ENCODE results near the gene PCP4. TPM values are rescaled to one million over a fixed set of nuclear protein-coding genes. Genes with fewer than 3 reads are reported as not detected.

PCP4 gene
- total RNA-seq, 6 experiments from 2014 or later: not detected

GRCh38 chr21:39951183-39952101 is 84.2 kb downstream of the PCP4 start:
- Mint-ChIP-seq H3K36me3 (ENCODE audit: low read depth) (no peaks in the 10 kb centered on the region), H3K4me1 (ENCODE audit: low read depth) (no peaks in the 10 kb centered on the region), H3K4me3 (no peak overlapping the region), H3K27me3 (ENCODE audit: insufficient read depth) (peaks cover 11% of the 10 kb centered on the region), H3K27ac (no peak overlapping the region), H3K9me3 (peaks cover 55% of the 10 kb centered on the region)
- no peak for TF ChIP-seq CTCF (IDR thresholded peaks at IDR 0.05)
- no peak for DNase-seq

GRCh38 chr21:39952265-39952664 is 85.0 kb downstream of the PCP4 start:
- DNase-seq: no peak
- H3K4me3 Mint-ChIP-seq: no peak overlapping the region
- TF ChIP-seq CTCF (IDR thresholded peaks at IDR 0.05): no peak
- no peak overlapping the region for H3K27ac Mint-ChIP-seq
- no peaks in the 10 kb centered on the region for H3K36me3 Mint-ChIP-seq (ENCODE audit: low read depth)
- H3K27me3 Mint-ChIP-seq (ENCODE audit: insufficient read depth): peaks cover 9% of the 10 kb centered on the region
- peaks cover 53% of the 10 kb centered on the region for H3K9me3 Mint-ChIP-seq
- H3K4me1 Mint-ChIP-seq (ENCODE audit: low read depth): no peaks in the 10 kb centered on the region

- no peak for TF ChIP-seq CTCF (IDR thresholded peaks at IDR 0.05)
- Mint-ChIP-seq H3K27ac (no peak overlapping the region), H3K27me3 (ENCODE audit: insufficient read depth) (peaks cover 9% of the 10 kb centered on the region), H3K9me3 (peaks cover 55% of the 10 kb centered on the region), H3K4me1 (ENCODE audit: low read depth) (no peaks in the 10 kb centered on the region), H3K4me3 (no peak overlapping the region), H3K36me3 (ENCODE audit: low read depth) (no peaks in the 10 kb centered on the region)
- DNase-seq: no peak
These were observed 87.3 kb downstream of the PCP4 start for GRCh38 chr21:39954570-39954969.

- no peak for DNase-seq
- H3K4me3 Mint-ChIP-seq: no peak overlapping the region
- H3K36me3 Mint-ChIP-seq (ENCODE audit: low read depth): peaks cover 6% of the 10 kb centered on the region; the same call in 1 of the 2 replicates
- no peak overlapping the region for H3K27ac Mint-ChIP-seq
- H3K4me1 Mint-ChIP-seq (ENCODE audit: low read depth): no peaks in the 10 kb centered on the region
- peaks cover 57% of the 10 kb centered on the region for H3K9me3 Mint-ChIP-seq
- H3K27me3 Mint-ChIP-seq (ENCODE audit: insufficient read depth): peaks cover 9% of the 10 kb centered on the region
- TF ChIP-seq CTCF (IDR thresholded peaks at IDR 0.05): no peak
These were observed 88.1 kb downstream of the PCP4 start for GRCh38 chr21:39955326-39955725.

GRCh38 chr21:39956586-39956985 is 89.3 kb downstream of the PCP4 start:
- Mint-ChIP-seq H3K27me3 (ENCODE audit: insufficient read depth) (peaks cover 2% of the 10 kb centered on the region; the same call in 1 of the 2 replicates), H3K9me3 (peaks cover 54% of the 10 kb centered on the region), H3K36me3 (ENCODE audit: low read depth) (peaks cover 8% of the 10 kb centered on the region; the same call in 1 of the 2 replicates), H3K4me1 (ENCODE audit: low read depth) (no peaks in the 10 kb centered on the region; the same call in 1 of the 2 replicates), H3K27ac (no peak overlapping the region), H3K4me3 (no peak overlapping the region)
- no peak for DNase-seq
- no peak for TF ChIP-seq CTCF (IDR thresholded peaks at IDR 0.05)

All from HFFc6 (cell line).